Transverse colon (tissue), 4 donors: ENCODE data around the gene GPD2. TPM values are rescaled to one million over a fixed set of nuclear protein-coding genes. Genes with fewer than 3 reads are reported as not detected.

Experiments used
- DNase-seq: peaks from one replicate; pipeline ENCODE4 v3.0.0-alpha.2; 2019
- H3K27ac ChIP-seq, 4 donors: fragments of 200-600 bp; sonication (generic); 2 replicates each; pipeline ENCODE4 v1.5.1; 2016 to 2018; ENCODE audit warnings: inconsistent platforms in 4 of 4
- H3K27me3 ChIP-seq: fragments of 200-600 bp; sonication (generic); 2 replicates; pipeline ENCODE4 v1.5.1; 2017; ENCODE audit warnings: inconsistent platforms
- H3K36me3 ChIP-seq, 4 donors: fragments of 200-600 bp; sonication (generic); 2 replicates each; pipeline ENCODE4 v1.5.1; 2017 to 2019; ENCODE audit warnings: inconsistent platforms in 4 of 4
- H3K4me1 ChIP-seq, 4 donors: fragments of 200-600 bp; sonication (generic); 2 replicates each; pipeline ENCODE4 v1.5.1; 2017 to 2020; ENCODE audit warnings: inconsistent platforms in 4 of 4
- H3K4me3 ChIP-seq, 4 donors: fragments of 200-600 bp; sonication (generic); 1 replicate in 1 of 4; 2 replicates in 3 of 4; pipeline versions ENCODE4 v1.5.1 to v1.6.1; 2017 to 2019; ENCODE audit warnings: inconsistent platforms in 4 of 4
- H3K9me3 ChIP-seq, 2 donors: fragments of 200-600 bp; sonication (generic); 2 replicates each; pipeline ENCODE4 v1.5.1; 2017 to 2019; ENCODE audit warnings: inconsistent platforms in 2 of 2
- CTCF ChIP-seq, 5 experiments: fragments of 200-600 bp in 3 of 5; fragments of 450-650 bp in 2 of 5; sonication (generic) in 3 of 5; IDR thresholded peaks; 1 replicate in 2 of 5; 2 replicates in 3 of 5; pipeline ENCODE4 v1.5.1; 2016 to 2017; ENCODE audit warnings: antibody characterized with exemption in 5 of 5, inconsistent platforms in 3 of 5, mild to moderate bottlenecking in 2 of 5, moderate library complexity in 1 of 5
- EP300 ChIP-seq: sonication (generic); formaldehyde crosslinking; IDR thresholded peaks from one replicate; pipeline ENCODE4 v1.6.1; 2017; ENCODE audit warnings: antibody characterized with exemption, low read depth
- POLR2A ChIP-seq: fragments of 450-650 bp; IDR thresholded peaks from one replicate; pipeline ENCODE4 v1.6.1; 2016; ENCODE audit warnings: antibody characterized with exemption, mild to moderate bottlenecking, moderate library complexity
- POLR2AphosphoS5 ChIP-seq, 3 donors: sonication (generic); formaldehyde crosslinking; IDR thresholded peaks; one replicate each; pipeline ENCODE4 v1.6.1; 2016; ENCODE audit warnings: antibody characterized with exemption in 3 of 3
- WGBS, 2 donors: methylation state at CpG; one replicate each; pipeline ENCODE4 v1.1.5; 2018; ENCODE audit warnings: low coverage in 1 of 2; 5-methylcytosine and 5-hydroxymethylcytosine counted together
- in situ Hi-C, 4 donors: fragments of 200-750 bp; cut with MboI; loops; one replicate each; pipeline versions ENCODE4 v1.15.0 to v1.15.1; 2017; ENCODE audit warnings: low sequenced_read_pairs in 3 of 4, low pct_ligation_motif_present in 1 of 4, low pct_unique_long_range_greater_than_20kb in 1 of 4
- intact Hi-C: fragments of 100-400 bp; cut with DNase I; formaldehyde crosslinking; loops from one replicate; pipeline ENCODE4 v1.15.1; 2023; ENCODE audit warnings: low total_unique reads
- total RNA-seq, 4 donors: library from RNA; depleted of rRNA; stranded (reverse); fragments of >200 nt; gene quantifications; one replicate each; pipeline ENCODE4 v1.1.0, GENCODE V29; 2016

GPD2 gene
- total RNA-seq, 4 donors from 2014 or later = 65.5 to 161 (median 98.6) TPM

GRCh38 chr2:156590085-156590739 lies 154.0 kb downstream of the GPD2 start:
- Histone ChIP-seq H3K9me3 (no peaks in the 10 kb centered on the region), H3K36me3 (no peaks in the 10 kb centered on the region), H3K4me1 (peaks cover 0 to 4% (median 0%) of the 10 kb centered on the region in 4 donors), H3K4me3 (no peak overlapping the region), H3K27ac (no peak overlapping the region), H3K27me3 (no peaks in the 10 kb centered on the region)
- 70 to 73% methylated on average over 2 of the region's 2 CpGs for WGBS, 2 donors
- DNase-seq = no peak
- intact Hi-C loops (no loop called here), in situ Hi-C loops (loop anchor here in 2 of 4 donors (25.0 kb wide), 1 partner anchor 253 kb away; the partner anchor contains the start of gene NR4A2 (in 2 of the 2))
- TF ChIP-seq POLR2AphosphoS5 (IDR thresholded peaks at IDR 0.05) (no peak), CTCF (IDR thresholded peaks at IDR 0.05) (no peak), POLR2A (no peak), EP300 (no peak)

GRCh38 chr2:156592809-156593593 lies 156.8 kb downstream of the GPD2 start:
- H3K4me1 ChIP-seq = peaks cover 0 to 4% (median 0%) of the 10 kb centered on the region in 4 donors
- no peaks in the 10 kb centered on the region for H3K27me3 ChIP-seq
- H3K9me3 ChIP-seq = no peaks in the 10 kb centered on the region
- intact Hi-C loops = no loop called here
- H3K4me3 ChIP-seq = no peak overlapping the region
- TF ChIP-seq POLR2AphosphoS5 (IDR thresholded peaks at IDR 0.05) = no peak
- no peak for TF ChIP-seq CTCF (IDR thresholded peaks at IDR 0.05)
- TF ChIP-seq EP300 = no peak
- TF ChIP-seq POLR2A = no peak
- WGBS, 2 donors = 73 to 81% methylated on average over 6 to 8 of the region's 8 CpGs
- no peak for DNase-seq
- in situ Hi-C loops = loop anchor here in 2 of 4 donors (25.0 kb wide), 1 partner anchor 256 kb away; the partner anchor contains the start of gene NR4A2 (in 2 of the 2)
- H3K27ac ChIP-seq = no peak overlapping the region
- no peaks in the 10 kb centered on the region for H3K36me3 ChIP-seq

- Histone ChIP-seq H3K36me3 (no peaks in the 10 kb centered on the region), H3K27ac (no peak overlapping the region), H3K9me3 (no peaks in the 10 kb centered on the region), H3K4me1 (peaks cover 0 to 4% (median 0%) of the 10 kb centered on the region in 4 donors), H3K4me3 (no peak overlapping the region), H3K27me3 (no peaks in the 10 kb centered on the region)
- WGBS, 2 donors = 55 to 58% methylated on average over 2 of the region's 2 CpGs
- TF ChIP-seq EP300 = no peak
- no peak for TF ChIP-seq CTCF (IDR thresholded peaks at IDR 0.05)
- no peak for TF ChIP-seq POLR2A
- TF ChIP-seq POLR2AphosphoS5 (IDR thresholded peaks at IDR 0.05) = no peak
- intact Hi-C loops = no loop called here
- DNase-seq = no peak
- in situ Hi-C loops = loop anchor here in 2 of 4 donors (25.0 kb wide), 1 partner anchor 256 kb away; the partner anchor contains the start of gene NR4A2 (in 2 of the 2)
Observed at GRCh38 chr2:156593594-156593921, 157.4 kb downstream of the GPD2 start.

GRCh38 chr2:156598563-156598962 lies 162.4 kb downstream of the GPD2 start:
- no peak overlapping the region for H3K27ac ChIP-seq
- no peaks in the 10 kb centered on the region for H3K9me3 ChIP-seq
- no peak for DNase-seq
- no peaks in the 10 kb centered on the region for H3K36me3 ChIP-seq
- no peaks in the 10 kb centered on the region for H3K27me3 ChIP-seq
- intact Hi-C loops = no loop called here
- H3K4me1 ChIP-seq = no peaks in the 10 kb centered on the region
- H3K4me3 ChIP-seq = no peak overlapping the region
- TF ChIP-seq POLR2AphosphoS5 (IDR thresholded peaks at IDR 0.05) (no peak), POLR2A (no peak), CTCF (IDR thresholded peaks at IDR 0.05) (no peak), EP300 (no peak)
- in situ Hi-C loops = loop anchor here in 2 of 4 donors (25.0 kb wide), 1 partner anchor 261 kb away; the partner anchor contains the start of gene NR4A2 (in 2 of the 2)
- WGBS, 2 donors = 61 to 64% methylated on average over 1 of the region's 1 CpG
